Measurements from ENCODE around the gene OR2C3. TPM values are rescaled to one million over a fixed set of nuclear protein-coding genes. Genes with fewer than 3 reads are reported as not detected.
A peak's percentile ranks its signal among the peaks of the same experiment; 100 is the strongest.
"Not testable (repeated sequence)": the region's sequence is repeated elsewhere in the genome, so short reads cannot be mapped to it uniquely, and the experiment has no call there.

OR2C3 gene
- polyA plus RNA-seq, 3 donors: 0.27 to 1.0 (median 0.44) TPM

DNA sequence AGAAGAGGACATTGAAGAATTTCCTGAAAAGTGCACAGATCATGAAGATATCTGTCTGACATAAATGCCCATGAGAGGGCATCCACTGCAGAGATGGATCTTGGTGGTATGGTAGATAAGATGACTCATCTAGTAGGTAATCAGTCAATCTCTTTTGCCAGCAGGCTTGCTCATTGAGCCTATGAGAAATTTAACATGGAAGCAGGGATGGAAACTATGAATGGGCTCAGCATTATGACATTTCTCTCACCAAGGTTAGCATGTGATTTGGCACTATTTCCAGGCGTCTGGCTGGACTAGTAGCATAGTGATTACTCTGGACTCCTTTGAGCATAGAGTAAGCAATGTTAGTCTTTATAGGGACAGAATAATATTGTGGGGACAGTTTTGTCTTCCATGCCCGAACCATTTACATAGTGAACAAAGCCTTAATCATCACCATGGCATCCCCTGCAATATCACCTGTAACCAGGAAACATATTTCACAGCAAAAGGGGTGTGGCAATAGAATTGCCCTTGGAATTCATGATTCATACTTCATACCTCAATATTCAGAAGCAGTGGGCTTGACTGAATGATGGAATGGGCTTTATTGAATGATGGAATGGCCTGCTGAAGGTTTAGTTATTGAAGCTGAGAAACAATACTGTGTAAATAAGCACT lies 7.3 kb downstream of the OR2C3 start:
- DNase-seq (ENCODE audit: extremely low read depth in 1 of 11, low read depth in 9 of 11, low spot score in 4 of 11): no peak

DNA sequence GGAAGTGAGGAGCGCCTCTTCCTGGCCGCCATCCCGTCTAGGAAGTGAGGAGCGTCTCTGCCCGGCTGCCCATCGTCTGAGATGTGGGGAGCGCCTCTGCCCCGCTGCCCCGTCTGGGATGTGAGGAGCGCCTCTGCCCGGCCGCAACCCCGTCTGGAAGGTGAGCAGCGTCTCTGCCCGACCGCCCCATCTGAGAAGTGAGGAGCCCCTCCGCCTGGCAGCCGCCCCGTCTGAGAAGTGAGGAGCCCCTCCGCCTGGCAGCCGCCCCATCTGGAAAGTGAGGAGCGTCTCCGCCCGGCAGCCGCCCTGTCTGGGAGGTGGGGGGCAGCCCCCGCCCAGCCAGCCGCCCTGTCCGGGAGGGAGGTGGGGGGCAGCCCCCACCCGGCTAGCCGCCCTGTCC lies 14.4 kb downstream of the OR2C3 start:
- DNase-seq (ENCODE audit: extremely low read depth in 1 of 11, low read depth in 9 of 11, low spot score in 4 of 11): not testable (repeated sequence)

DNA sequence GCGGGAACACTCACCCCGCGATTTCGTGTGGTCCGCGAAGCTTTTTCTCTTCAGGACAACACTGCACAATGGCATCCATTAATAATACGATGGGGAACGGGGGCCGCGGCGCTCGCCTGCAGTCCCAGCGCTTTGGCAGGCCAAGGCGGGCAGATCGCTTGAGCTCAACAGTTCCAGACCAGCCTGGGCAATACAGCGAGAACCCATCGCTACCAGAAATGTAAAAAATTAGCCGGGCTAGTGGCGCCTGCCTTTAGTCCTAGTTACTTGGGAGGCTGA lies 17.7 kb downstream of the OR2C3 start:
- no peak for DNase-seq (ENCODE audit: extremely low read depth in 1 of 11, low read depth in 9 of 11, low spot score in 4 of 11)

DNA sequence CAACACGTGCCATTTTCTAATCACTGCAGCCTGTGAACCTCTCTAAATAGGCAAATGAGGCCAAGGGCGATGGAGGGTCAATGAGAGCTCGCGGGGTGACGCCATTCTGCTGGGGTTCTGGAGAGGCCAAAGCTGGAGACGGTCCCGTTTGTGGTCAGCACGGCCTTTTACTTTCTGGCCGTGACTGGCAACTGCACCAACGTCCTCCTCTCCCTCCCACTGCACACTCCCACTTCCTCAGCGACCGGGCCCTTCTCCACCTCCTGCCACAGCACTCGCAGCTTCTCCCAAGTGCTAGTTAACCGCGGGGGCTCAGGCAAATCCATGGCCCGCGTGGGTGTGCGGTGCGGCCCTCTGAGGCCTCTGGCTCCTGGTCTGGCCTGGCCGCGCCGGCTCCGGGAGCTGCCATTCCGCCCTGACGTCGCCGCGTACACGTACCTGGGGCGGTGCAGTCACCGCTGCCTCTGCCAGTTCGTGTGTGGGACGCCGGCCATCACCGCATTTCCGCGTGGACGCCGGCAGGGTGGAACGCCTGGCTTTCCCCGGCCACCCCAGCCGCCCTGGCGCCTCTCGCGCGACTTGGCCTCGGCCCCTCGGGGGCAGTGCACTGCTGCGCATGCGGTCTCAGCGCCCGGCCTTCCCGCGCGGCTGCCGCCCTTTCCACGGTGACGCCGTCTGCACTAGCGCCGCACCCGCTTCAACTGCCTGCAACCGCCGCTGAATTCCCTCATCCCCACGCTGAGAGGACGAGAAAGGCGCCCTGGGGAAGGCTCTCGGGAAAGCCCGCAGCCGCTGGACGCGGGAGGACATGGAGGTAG lies 18.2 kb downstream of the OR2C3 start:
- no peak for DNase-seq (ENCODE audit: extremely low read depth in 1 of 11, low read depth in 9 of 11, low spot score in 4 of 11)

DNA sequence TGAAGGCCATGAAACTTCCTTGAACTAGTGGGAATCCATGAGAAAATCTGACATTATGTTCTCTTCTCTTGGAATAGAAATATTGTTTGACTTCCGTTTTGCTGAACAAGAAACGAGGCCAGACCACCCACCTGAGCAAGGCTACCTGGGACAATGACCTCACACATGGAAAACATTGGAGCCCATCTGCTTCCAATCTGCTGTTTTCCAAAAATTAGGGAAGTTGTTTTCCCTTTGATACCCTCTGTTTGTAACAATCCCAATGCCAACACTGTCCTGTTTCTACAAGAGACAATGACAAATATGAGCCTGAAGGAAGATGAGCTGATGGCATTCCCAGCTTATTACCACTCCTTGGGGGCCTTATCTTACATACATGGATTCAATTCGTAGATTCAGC lies 29.4 kb downstream of the OR2C3 start:
- DNase-seq (ENCODE audit: extremely low read depth in 1 of 11, low read depth in 9 of 11, low spot score in 4 of 11): no peak

DNA sequence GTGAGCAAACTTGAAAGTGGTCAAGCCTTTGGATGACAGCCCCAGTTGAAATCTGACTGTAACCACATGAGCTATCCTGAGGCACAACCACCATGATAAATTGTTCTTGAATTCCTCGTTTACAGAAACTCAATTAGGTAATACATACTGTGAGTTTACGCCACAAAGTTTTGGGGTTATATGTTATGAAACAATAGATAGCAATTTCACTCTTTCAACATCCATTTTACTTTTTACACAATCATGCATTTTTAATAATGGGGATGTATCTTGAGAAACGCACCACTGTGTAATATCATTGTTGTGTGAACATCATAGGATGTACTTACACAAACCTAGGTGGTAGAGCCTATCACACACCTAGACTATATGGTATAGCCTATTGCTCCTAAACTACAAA lies 35.4 kb downstream of the OR2C3 start:
- no peak for DNase-seq (ENCODE audit: extremely low read depth in 1 of 11, low read depth in 9 of 11, low spot score in 4 of 11)

DNA sequence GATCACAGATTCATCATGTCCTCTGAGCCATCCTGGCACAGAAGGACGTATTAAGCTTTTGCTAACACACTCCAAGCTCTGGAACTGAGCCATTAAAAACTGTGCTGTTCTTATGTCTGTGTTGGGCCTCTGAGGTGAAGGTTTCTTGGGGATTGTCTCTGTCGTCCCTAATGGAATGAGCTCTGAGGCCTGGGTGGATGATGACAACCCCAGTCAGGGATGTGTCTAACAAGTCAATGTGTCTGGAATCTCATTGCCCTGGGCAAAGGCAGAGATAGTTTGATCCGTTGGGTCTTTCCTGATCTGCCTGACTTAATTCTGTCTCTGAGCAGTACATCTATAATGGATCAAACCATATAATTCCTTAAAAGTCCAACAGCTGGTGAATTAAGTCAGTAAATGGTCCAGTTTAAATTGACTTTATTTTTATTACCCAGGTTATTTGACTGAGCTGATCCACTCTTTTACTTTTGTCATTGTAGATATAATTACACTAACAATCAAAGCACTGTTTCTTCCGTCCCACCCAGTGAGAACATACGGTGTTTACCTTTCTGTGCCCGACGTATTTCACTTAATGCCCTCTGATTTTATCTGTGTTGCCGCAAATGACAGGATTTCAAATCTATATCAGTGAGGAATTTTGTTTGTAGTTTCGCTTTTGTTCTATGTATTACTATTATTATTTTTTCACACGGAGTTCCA lies 39.5 kb downstream of the OR2C3 start:
- no peak for DNase-seq (ENCODE audit: extremely low read depth in 1 of 11, low read depth in 9 of 11, low spot score in 4 of 11)

DNA sequence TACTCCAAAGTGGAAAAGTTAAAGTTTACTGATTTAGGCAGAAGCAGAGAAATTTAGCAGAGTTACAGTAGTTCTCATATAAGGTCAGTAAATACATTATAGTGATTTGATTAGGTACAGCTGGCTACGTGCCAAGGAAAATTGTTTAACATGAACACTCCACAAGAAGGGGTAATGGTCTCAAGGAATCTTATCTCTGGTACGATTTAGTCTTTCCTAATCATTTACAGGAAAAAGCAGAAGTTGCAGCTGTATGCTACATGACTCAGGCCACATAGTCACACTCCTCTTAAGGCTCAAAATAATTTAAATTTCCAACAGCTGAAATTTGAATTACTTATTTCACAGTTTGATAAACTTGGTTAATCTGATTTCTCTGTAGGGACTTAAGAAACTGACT lies 41.5 kb downstream of the OR2C3 start:
- no peak for DNase-seq (ENCODE audit: extremely low read depth in 1 of 11, low read depth in 9 of 11, low spot score in 4 of 11)

DNA sequence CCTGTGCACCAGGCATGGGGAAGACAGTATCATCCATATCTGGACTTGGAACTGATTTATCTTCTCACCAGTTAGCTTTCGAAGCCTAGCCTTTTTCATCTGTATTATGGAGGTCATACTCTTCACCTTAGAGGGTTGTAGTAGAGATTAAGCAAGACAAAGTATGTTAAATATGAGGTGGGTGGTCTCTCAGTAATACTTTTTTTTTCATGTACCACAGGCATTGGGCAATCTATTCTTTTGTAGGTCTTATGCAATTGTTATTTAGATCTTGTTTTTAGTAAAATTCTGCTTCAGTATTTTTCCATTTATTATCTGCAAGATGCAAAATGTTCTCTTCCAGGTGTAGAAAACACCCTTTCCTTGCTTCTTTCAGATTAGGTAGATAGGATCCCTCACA lies 43.1 kb downstream of the OR2C3 start:
- DNase-seq (ENCODE audit: extremely low read depth in 1 of 11, low read depth in 9 of 11, low spot score in 4 of 11): no peak

DNA sequence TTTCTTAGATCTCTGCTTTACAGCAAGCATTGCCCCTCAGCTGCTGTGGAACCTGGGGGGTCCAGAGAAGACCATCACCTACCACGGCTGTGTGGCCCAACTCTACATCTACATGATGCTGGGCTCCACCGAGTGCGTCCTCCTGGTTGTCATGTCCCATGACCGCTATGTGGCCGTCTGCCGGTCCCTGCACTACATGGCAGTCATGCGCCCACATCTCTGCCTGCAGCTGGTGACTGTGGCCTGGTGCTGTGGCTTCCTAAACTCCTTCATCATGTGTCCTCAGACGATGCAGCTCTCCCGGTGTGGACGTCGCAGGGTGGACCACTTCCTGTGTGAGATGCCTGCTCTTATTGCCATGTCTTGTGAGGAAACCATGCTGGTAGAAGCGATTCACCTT lies 44.9 kb downstream of the OR2C3 start:
- DNase-seq (ENCODE audit: extremely low read depth in 1 of 11, low read depth in 9 of 11, low spot score in 4 of 11): no peak

DNA sequence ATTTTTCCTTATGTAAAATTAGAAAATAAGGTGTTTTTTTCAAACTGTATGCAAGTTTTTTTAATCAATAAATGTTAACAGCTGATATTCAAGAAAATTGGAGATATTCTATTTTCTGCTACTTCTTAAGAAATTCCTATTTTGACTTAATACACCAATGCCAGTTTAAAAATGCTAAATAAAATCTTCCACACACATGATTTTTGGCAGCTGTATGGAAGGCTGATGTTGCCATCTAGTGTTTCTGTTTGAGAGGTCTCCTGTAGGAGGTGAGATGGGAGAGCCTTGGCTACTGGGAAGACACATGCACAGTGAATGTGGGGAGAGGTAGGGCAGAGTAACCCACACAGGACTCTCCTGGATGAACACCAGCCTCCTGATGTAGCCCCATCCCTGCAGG lies 49.2 kb downstream of the OR2C3 start:
- DNase-seq (ENCODE audit: extremely low read depth in 1 of 11, low read depth in 9 of 11, low spot score in 4 of 11): peak in 10 of 11 donors; percentile 2 to 24 (median 16)

DNA sequence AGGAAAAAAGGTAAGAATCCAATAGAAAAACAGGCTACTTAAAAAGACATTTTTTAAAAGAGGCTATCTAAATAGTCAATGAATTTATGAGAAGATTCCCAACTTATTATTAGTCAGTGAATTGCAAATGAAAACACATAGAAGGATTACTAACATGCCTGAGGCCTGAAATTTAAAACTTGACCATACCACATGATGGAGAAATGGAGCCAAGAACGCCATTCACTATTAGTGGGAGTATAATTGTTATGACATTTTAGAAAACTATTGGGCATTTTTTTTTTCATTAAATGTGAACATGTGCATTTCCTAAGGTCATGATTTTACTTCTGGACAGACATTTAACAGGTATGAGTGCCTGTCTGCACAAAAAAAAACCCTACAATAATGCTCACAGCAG lies 53.5 kb downstream of the OR2C3 start:
- DNase-seq (ENCODE audit: extremely low read depth in 1 of 11, low read depth in 9 of 11, low spot score in 4 of 11): no peak

DNA sequence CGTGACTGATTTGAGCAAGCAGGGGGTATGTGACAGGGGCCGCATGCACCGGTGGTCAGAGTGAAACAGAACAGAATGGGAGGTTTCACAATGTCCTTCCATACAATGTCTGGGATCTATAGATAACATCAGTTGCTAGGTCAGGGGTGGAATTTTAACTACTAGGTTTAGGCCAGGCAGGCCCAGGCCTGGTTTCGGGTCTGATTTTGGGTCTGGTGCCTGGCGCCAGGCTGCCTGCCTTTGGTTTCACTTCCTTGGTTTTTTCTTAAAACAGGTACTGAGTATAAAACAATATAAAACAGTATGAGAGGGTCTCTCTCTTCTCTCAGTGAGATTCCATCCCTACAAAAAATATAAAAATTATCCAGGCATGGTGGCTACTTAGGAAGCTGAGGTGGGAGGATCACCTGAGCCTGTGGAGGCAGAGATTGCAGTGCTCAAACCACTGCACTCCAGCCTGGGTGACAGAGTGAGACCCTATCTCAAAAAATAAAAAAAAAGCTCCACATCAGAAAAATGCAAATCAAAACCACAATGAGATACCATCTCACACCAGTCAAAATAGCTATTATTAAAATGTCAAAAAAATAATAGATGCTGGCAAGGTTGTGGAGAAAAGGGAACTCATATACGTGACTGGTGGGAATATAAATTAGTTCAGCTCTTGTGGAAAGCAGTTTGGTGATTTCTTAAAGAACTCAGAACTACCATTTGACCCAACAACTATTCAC lies 59.7 kb downstream of the OR2C3 start:
- not testable (repeated sequence) for DNase-seq (ENCODE audit: extremely low read depth in 1 of 11, low read depth in 9 of 11, low spot score in 4 of 11)

DNA sequence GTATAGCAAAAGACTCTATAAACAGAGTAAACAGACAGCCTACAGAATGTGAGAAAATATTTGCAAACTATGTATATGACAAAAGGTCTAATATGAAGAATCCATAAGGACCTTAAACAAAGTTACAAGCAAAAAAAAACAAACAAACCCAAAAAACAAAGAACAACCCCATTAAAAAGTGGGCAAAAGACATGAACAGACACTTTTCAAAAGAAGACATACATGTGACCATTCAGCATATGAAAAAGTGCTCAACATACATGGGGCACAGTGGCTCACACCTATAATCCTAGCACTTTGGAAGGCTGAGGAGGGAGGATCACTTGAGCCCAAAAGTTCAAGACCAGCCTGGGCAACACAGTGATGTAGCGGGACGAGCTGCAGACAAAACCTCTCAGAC lies 60.4 kb downstream of the OR2C3 start:
- DNase-seq (ENCODE audit: extremely low read depth in 1 of 11, low read depth in 9 of 11, low spot score in 4 of 11): no peak

Other genes with a start within 250 kb of the OR2C3 start
- gene ZNF496, start 204.6 kb downstream of the OR2C3 start, polyA plus RNA-seq (ENCODE audit: insufficient read length in 3 of 3): 10 to 100 TPM; 36.6 to 44.8 (median 39.3) TPM
- 1 to 10 TPM in 1 of 3 donors, under 1 TPM in 2; 0.78 to 1.0 (median 0.91) TPM for gene NLRP3, start 120.3 kb downstream of the OR2C3 start, polyA plus RNA-seq (ENCODE audit: insufficient read length in 3 of 3)
- under 1 TPM in 2 of 3 donors, not detected in 1; 0.05 to 0.06 TPM for gene OR2B11, start 78.3 kb downstream of the OR2C3 start, polyA plus RNA-seq (ENCODE audit: insufficient read length in 3 of 3)
- 1 to 10 TPM in 1 of 3 donors, under 1 TPM in 2; 0.44 to 1.5 (median 0.55) TPM for gene GCSAML, start 12.7 kb upstream of the OR2C3 start, polyA plus RNA-seq (ENCODE audit: insufficient read length in 3 of 3)
- not detected for gene OR2G2, start 51.9 kb upstream of the OR2C3 start, polyA plus RNA-seq (ENCODE audit: insufficient read length in 3 of 3)
- not detected for gene OR2G3, start 69.1 kb upstream of the OR2C3 start, polyA plus RNA-seq (ENCODE audit: insufficient read length in 3 of 3)
- gene OR13G1, start 143.3 kb upstream of the OR2C3 start, polyA plus RNA-seq (ENCODE audit: insufficient read length in 3 of 3): not detected
- gene OR6F1, start 180.2 kb upstream of the OR2C3 start, polyA plus RNA-seq (ENCODE audit: insufficient read length in 3 of 3): not detected
- not detected for gene OR14K1, start 202.2 kb upstream of the OR2C3 start, polyA plus RNA-seq (ENCODE audit: insufficient read length in 3 of 3)
- gene OR14A2, start 211.7 kb upstream of the OR2C3 start, polyA plus RNA-seq (ENCODE audit: insufficient read length in 3 of 3): not detected
- not detected for gene OR1C1, start 224.1 kb upstream of the OR2C3 start, polyA plus RNA-seq (ENCODE audit: insufficient read length in 3 of 3)

All from renal cortex interstitium (tissue), 11 donors.